Stomach (tissue), 4 donors: Measurements from ENCODE around the gene KCNH1.

Source experiments
- POLR2A ChIP-seq, 4 donors: fragments of 450-650 bp; IDR thresholded peaks; one replicate each; pipeline ENCODE4 v1.6.1; 2016; ENCODE audit warnings: antibody characterized with exemption in 4 of 4, control low read depth in 2 of 4, mild to moderate bottlenecking in 1 of 4, moderate library complexity in 1 of 4
- POLR2AphosphoS5 ChIP-seq, 3 donors: sonication (generic); formaldehyde crosslinking; IDR thresholded peaks; one replicate each; pipeline ENCODE4 v1.6.1; 2016; ENCODE audit warnings: antibody characterized with exemption in 3 of 3
- TF ChIP-seq, protein P1 (sequence below), 7 experiments: fragments of 450-650 bp in 4 of 7; fragments of 200-600 bp in 3 of 7; sonication (generic) in 3 of 7; IDR thresholded peaks; one replicate each; pipeline ENCODE4 v1.5.1; 2016 to 2019; ENCODE audit warnings: antibody characterized with exemption in 7 of 7, control low read depth in 2 of 7, mild to moderate bottlenecking in 1 of 7

- TF ChIP-seq, protein P1, sequence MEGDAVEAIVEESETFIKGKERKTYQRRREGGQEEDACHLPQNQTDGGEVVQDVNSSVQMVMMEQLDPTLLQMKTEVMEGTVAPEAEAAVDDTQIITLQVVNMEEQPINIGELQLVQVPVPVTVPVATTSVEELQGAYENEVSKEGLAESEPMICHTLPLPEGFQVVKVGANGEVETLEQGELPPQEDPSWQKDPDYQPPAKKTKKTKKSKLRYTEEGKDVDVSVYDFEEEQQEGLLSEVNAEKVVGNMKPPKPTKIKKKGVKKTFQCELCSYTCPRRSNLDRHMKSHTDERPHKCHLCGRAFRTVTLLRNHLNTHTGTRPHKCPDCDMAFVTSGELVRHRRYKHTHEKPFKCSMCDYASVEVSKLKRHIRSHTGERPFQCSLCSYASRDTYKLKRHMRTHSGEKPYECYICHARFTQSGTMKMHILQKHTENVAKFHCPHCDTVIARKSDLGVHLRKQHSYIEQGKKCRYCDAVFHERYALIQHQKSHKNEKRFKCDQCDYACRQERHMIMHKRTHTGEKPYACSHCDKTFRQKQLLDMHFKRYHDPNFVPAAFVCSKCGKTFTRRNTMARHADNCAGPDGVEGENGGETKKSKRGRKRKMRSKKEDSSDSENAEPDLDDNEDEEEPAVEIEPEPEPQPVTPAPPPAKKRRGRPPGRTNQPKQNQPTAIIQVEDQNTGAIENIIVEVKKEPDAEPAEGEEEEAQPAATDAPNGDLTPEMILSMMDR (IDR thresholded peaks at IDR 0.05): no peak
- TF ChIP-seq POLR2AphosphoS5 (IDR thresholded peaks at IDR 0.05) (no peak), POLR2A (IDR thresholded peaks at IDR 0.05) (no peak)
Observed at GRCh38 chr1:211082824-211083223, 51.1 kb downstream of the KCNH1 start.
